CD1c-positive myeloid dendritic cell (primary cell): ENCODE results near the gene GBGT1.
A peak's percentile ranks its signal among the peaks of the same experiment; 100 is the strongest.

ENCODE experiments used
- DNase-seq: peaks from one replicate; pipeline ENCODE4 v3.0.0-alpha.2; 2016; ENCODE audit errors: extremely low spot score

Gene GBGT1

GRCh38 chr9:133143639-133144141, 20.0 kb downstream of the GBGT1 start:
- DNase-seq: no peak

DNA sequence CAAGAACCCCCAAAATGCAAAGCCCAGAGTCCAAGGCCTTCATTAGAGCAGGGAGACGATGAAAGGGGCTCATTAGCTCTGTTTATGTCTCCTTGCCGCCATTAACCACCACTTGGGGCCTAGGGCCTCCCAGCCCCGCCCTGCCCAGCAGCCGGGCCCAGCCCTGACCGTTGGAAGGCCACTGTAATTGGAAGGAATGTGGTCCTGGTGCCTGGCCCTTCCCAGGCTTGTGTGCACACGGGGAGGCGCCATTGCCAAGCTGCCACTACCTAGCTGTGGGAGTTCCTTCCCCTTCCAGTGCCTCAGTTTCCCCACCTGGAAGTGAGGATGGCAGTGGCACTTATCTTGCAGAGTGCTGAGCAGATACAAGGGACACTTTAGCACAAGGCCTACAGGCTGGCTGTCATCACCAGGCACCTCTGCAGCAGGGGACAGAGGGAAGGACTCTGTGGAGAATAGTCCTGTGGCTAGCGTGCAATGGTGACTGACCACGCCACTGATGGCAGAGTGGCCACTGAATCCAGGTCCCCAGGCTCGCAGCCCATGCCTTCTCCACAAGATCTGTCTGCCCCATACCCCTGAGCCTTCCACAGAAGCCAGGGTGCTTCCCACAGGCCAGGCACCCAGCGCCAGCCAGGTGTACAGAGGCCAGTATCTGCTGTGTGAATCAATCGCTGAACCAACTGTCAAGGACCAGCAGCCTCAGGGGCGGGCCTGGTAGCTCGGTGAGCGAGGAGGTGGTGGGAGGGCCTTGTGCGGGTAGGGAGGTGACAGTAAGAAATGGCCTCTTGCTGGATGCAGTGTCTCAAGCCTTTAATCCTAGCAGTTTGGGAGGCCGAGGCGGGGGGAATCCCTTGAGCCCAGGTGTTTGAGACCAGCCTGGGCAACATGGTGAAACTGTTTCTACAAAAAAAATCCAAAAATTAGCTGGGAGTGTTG, 20.8 kb downstream of the GBGT1 start:
- no peak for DNase-seq

- peak; percentile 58 for DNase-seq
These were observed 21.7 kb downstream of the GBGT1 start for GRCh38 chr9:133141833-133142595.

- no peak for DNase-seq
These were observed 23.1 kb downstream of the GBGT1 start for GRCh38 chr9:133140606-133141005.

DNA sequence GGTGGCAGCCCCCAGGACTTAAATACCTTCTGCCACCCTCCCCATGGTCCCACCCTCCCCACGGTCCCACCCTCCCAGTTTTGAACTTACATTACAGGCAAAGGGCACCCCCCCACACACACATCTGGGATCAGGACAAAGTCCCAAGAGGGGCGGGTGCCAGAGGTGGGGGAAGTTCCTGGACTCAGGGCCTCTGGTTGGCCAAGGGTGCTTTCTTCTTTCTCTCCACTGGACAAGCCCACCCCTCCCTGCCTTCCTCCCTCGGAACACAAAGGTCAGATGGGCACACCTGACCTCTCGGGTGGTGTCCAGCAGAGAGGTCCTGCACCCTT, 23.6 kb downstream of the GBGT1 start:
- DNase-seq: no peak

GRCh38 chr9:133139246-133140173, 24.2 kb downstream of the GBGT1 start:
- DNase-seq: peak; percentile 72

DNA sequence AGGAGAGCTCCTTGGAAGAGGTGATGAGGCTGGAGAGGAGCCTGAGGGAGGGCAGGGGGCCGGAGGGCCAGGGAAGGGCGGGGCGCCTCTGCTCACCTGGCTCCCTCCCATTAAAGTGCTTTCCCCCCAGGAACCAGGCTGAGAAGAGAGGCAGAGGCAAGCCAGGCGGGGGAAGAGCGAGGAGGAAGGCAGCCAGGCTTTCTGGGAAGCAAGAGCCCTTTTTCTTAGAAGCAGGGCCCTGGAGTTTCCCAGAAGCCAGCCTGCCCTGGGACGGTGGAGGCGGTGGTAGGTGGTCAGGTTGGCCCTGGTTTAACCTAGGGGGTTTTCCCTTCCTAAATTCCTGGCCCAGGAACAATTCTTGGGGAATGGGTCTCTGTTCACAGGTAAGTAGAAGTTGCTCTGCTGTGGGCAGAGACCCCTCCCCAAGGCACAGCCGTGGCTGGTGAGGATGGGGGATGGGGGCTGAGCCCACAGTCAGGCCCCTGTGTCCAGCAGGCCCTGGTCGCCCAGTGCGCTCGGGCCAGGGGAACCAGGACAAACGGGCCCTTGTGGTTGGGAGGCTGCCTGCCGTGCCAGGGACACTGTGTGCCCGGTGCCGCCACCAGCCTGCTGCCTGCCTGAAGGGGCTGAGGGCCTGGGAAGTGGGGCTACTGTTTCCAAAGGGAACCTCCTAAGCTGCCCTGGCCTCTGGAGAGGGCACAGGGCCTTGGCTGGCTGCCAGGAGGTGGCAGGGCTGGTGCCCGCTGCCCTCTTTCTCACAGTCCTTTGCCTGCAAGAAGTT, 26.1 kb downstream of the GBGT1 start:
- DNase-seq: peak; percentile 54

DNA sequence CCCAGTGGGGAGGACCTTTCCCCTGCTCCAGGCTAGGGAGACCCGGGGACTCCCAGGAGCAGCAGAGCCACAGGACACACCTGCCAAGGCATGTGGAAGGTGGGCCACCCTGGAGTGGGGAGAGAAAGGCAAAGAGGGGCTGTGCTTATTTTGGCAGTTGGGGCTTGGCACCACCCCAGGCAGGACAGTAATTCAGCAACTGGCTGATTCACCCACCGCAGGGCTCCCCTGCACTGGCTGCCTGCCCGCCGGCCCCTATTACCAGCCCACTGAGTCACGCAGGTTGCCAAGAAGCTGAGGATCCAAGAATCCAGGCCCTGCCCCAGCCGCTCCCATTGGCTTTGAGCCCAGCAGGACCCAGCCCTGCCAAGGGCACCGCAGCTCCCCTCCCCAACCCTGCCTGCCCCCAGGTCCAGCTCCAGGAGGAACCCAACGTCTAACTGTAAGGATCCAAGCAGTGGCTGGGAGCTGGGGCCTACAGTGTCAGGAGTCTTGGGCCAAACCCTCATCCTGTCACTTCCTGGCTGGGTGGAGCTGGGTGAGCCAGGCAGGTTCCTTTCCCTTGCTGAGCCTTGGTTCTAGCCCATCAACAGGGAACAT, 28.5 kb downstream of the GBGT1 start:
- peak; percentile 53 for DNase-seq

- DNase-seq: no peak
These were observed 29.1 kb downstream of the GBGT1 start for GRCh38 chr9:133134388-133135145.

- DNase-seq: peak; percentile 93
These were observed 29.9 kb downstream of the GBGT1 start for GRCh38 chr9:133133681-133134387.

GRCh38 chr9:133132174-133132573, 31.5 kb downstream of the GBGT1 start:
- no peak for DNase-seq

DNA sequence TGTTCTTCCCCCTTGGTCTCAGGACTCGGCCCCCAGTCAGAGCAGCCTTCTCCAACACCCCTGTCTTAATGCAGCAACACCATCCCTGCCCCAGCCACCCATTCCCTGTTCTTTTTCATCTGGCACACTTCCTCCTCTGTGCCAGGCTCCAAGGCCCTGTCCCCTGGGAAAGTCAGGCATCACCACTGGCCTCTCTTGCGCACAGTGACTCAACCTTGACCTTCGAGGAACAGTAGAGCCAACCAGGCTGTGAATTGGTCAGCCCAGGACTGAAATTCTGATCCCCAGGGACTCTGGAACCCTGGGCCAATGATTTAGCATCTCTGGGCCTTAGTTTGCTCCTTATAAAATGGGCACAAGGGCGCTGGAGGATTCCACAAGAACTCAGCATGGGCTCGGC, 32.2 kb downstream of the GBGT1 start:
- DNase-seq: no peak

DNA sequence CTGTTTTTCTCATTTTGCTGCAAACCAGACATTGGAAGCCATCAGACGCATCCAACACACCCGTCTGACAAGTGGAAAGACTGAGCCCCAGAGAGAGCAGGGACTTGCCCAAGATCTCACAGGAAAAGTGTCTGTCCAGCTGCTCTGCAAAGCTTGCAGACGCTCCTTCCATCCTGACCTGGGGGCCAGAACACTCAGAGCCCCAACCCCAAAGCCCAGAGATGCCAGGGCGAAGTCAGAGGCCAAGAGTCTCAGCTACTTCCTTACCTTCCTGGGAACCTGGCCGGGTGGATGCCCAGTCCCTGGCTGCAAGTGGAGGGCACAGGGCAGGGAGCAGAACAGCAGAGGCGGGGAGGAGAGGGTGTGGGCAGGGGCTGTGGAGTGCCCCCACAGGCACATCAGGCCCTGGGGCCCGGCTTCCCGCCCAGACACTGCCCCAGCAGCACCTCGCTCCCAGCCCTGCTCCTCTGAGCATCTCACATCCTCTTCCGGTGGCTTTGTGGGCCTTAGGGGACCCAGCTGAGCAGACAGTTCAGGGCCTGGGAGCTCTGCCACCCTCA, 32.9 kb downstream of the GBGT1 start:
- no peak for DNase-seq

DNA sequence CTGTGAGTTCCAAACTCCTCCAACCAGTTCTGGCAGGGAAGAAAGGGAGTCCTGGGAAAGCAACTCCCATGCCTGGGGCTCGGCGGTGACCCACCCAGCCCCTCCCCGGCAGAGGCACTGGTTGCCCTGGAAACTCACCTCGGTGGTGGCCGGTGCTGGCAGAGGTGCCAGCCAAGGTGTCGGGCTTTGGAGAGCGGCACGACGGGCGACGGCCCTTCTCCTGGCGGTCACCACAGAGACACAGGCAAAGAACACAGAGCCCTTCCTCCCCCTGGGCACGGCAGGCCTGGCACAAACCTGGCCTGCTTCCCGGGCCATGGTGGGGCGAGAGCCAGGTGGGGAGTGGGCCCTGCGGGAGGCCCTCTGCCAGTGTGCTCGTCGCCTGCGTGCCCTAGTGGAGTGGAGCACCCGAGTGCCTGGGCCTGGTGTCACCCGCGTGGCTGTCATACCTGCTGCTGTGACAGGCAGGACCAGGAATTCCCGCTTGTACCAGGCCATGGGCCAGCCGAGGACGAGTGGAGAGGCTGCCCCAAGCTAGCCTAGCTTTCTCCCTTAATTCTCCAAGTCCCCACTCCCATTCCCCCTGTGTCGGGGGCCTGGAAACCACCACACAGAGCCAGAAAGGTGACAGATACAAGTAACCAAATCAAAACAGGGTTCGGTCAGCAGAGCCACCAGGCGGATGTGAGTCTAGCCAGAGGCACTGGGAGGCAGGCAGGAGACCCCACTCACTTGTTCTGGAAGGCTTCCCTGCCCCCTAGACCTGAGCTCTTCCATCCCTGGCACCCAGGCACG, 34.5 kb downstream of the GBGT1 start:
- no peak for DNase-seq

DNA sequence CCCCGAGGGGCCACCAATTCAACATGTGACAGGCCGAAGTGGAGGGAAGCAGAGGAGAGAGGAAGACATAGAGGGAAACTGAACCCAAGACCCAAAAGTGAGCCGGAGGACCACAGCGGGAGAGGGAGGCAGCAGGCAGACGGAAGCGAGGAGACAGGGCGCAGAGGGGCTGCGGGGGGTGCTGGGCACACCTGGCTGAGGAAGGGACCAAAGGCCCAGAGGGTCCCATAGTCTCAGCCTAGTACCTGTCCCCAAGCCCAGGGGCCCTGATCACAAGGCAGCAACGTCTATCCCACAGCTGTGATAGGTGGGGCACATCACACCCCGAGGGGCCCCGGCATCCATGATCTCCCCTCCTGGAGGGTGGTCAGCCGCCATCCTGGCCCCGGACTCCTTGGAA, 35.6 kb downstream of the GBGT1 start:
- DNase-seq: no peak

DNA sequence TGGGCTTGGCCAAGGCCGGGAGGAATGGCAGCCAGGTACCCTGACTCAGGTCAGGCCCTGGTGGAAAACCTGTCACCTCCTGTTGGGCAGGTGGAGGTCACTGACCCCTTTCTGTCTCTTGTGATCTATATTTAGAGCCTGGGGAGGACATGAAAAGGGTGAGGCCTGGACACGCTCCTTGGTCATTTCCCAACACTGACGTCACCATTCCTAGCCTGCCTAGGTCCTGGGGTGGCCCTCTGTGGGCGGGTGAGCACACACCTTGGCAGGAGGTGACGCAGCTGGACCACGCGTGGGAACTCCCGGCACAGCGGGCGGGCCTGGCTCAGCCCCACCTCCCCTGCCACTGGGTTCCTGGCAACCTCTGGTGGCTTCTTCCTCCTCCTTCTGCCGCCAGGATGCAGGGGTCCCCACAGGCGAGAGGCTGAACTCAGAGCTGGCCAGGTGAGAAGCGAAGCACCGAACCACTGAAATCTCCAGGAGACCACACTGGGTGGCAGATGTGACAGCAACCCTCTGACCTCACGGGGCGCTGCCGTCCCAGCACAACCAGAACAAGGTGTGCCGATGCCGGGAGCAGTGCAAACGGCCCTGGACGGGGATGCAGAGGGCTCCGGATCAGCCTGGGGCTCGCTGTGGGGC, 36.3 kb downstream of the GBGT1 start:
- no peak for DNase-seq

- no peak for DNase-seq
These were observed 36.9 kb downstream of the GBGT1 start for GRCh38 chr9:133126697-133127339.
